HepG2 (cell line): ENCODE results near the gene FBXO41. TPM values are rescaled to one million over a fixed set of nuclear protein-coding genes. Genes with fewer than 3 reads are reported as not detected.

Experiments
- ATAC-seq: fragments of 200-7000 bp; cut with Tn5 transposase; 3 replicates; pipeline ENCODE4 v1.9.1; 2020; ENCODE audit warnings: mild to moderate bottlenecking, moderate library complexity
- BruUV-seq: library from RNA; stranded (reverse); fragments of 400-500 nt; replicated peaks from 2 replicates; lab custom pipeline; 2021; lab: Mats Ljungman, UMichigan
- CTCF ChIA-PET: fragments of 300-600 bp; formaldehyde crosslinking; extraction: SDS; loops from one replicate; lab custom pipeline; 2021; ENCODE audit warnings: low total read pairs, inconsistent platforms, low intra/inter-chr PET ratio; lab: Yijun Ruan, JAX
- POLR2A ChIA-PET: fragments of 350-600 bp; sonication (Branson Sonifier 250); formaldehyde crosslinking; loops from one replicate; lab custom pipeline; 2020; ENCODE audit warnings: antibody characterized with exemption, inconsistent platforms; lab: Yijun Ruan, JAX
- DNase-seq: peaks from one replicate; pipeline ENCODE4 v3.0.0-alpha.2; 2015; ENCODE audit warnings: low spot score
- FAIRE-seq: peaks from 3 replicates; lab custom pipeline; 2011; peaks lifted over from hg19 to GRCh38; lab: Jason Lieb, UNC
- H2AFZ ChIP-seq: one replicate; pipeline ENCODE4 v1.6.1; 2011; ENCODE audit warnings: low read length, inconsistent platforms
- H3K27ac ChIP-seq: fragments of 300-600 bp; 3 replicates; pipeline ENCODE4 v1.8.0; 2011; ENCODE audit warnings: mixed run types, mild to moderate bottlenecking, mixed read lengths, low read length, inconsistent platforms; ENCODE audit not compliant: insufficient read depth; ENCODE audit errors: extremely low read length
- H3K27me3 ChIP-seq, 2 experiments: fragments of 200-600 bp in 1 of 2; 2 replicates in 1 of 2; 3 replicates in 1 of 2; pipeline versions ENCODE4 v1.6.0 to v1.8.0; 2011; ENCODE audit warnings: low read length in 2 of 2, mild to moderate bottlenecking in 2 of 2, moderate library complexity in 2 of 2, inconsistent platforms in 1 of 2; ENCODE audit not compliant: insufficient read depth in 2 of 2, control insufficient read depth in 1 of 2
- H3K36me3 ChIP-seq, 2 experiments: fragments of 200-600 bp in 1 of 2; replicated peaks in 1 of 2; 2 replicates in 1 of 2; 3 replicates in 1 of 2; pipeline versions ENCODE4 v1.5.1 to v1.8.0; 2011; ENCODE audit warnings: low read length in 2 of 2, inconsistent platforms in 1 of 2; ENCODE audit not compliant: insufficient read depth in 2 of 2, control insufficient read depth in 1 of 2
- H3K4me1 ChIP-seq: 2 replicates; pipeline ENCODE4 v1.5.1; 2012; ENCODE audit warnings: low read length, inconsistent platforms; ENCODE audit not compliant: insufficient read depth
- H3K4me2 ChIP-seq: 2 replicates; pipeline ENCODE4 v1.6.0; 2011; ENCODE audit warnings: low read depth, low read length, inconsistent platforms
- H3K4me3 ChIP-seq, 3 experiments: fragments of 200-600 bp in 1 of 3; sonication (generic), shearing (Covaris generic) in 1 of 3; replicated peaks in 1 of 3; 2 replicates each; pipeline ENCODE4 v1.5.1; 2011 to 2016; ENCODE audit warnings: low read length in 3 of 3, inconsistent platforms in 2 of 3, low read depth in 2 of 3, mild to moderate bottlenecking in 2 of 3, control low read depth in 1 of 3, mixed read lengths in 1 of 3; ENCODE audit not compliant: insufficient read depth in 1 of 3
- H3K79me2 ChIP-seq: one replicate; pipeline ENCODE4 v1.6.1; 2011; ENCODE audit warnings: low read length, inconsistent platforms; ENCODE audit not compliant: insufficient read depth
- H3K9ac ChIP-seq: 2 replicates; pipeline ENCODE4 v1.6.0; 2011; ENCODE audit warnings: mild to moderate bottlenecking, low read depth, low read length, inconsistent platforms; ENCODE audit not compliant: insufficient read depth
- H3K9me3 ChIP-seq: 2 replicates; pipeline ENCODE4 v1.5.1; 2012; ENCODE audit warnings: mild to moderate bottlenecking, low read length
- H4K20me1 ChIP-seq: 2 replicates; pipeline ENCODE4 v1.6.0; 2011; ENCODE audit warnings: inconsistent platforms, mild to moderate bottlenecking, low read length, moderate library complexity; ENCODE audit not compliant: insufficient read depth
- ARNT ChIP-seq: fragments of 450-650 bp; IDR thresholded peaks from 2 replicates; pipeline ENCODE4 v1.6.1; 2017
- KLF13 ChIP-seq: sonication (generic); formaldehyde crosslinking; IDR thresholded peaks from 2 replicates; pipeline ENCODE4 v1.4.0; 2020; ENCODE audit warnings: mild to moderate bottlenecking, missing genetic modification reagents
- PAX8 ChIP-seq: sonication (generic); formaldehyde crosslinking; IDR thresholded peaks from 2 replicates; pipeline ENCODE4 v1.8.0; 2022; ENCODE audit warnings: mild to moderate bottlenecking, missing genetic modification reagents, borderline replicate concordance
- PCBP2 ChIP-seq: fragments of 200-400 bp; formaldehyde crosslinking; optimal IDR thresholded peaks from 2 replicates; pipeline ENCODE3; 2018; ENCODE audit warnings: low read length, low read depth; ENCODE audit not compliant: poor library complexity, severe bottlenecking
- ZBTB42 ChIP-seq: sonication (generic); formaldehyde crosslinking; IDR thresholded peaks from 2 replicates; pipeline ENCODE4 v1.5.0; 2020; ENCODE audit warnings: mild to moderate bottlenecking, missing genetic modification reagents
- ZBTB8A ChIP-seq: sonication (generic); formaldehyde crosslinking; IDR thresholded peaks from 2 replicates; pipeline ENCODE4 v1.4.0; 2020; ENCODE audit warnings: mild to moderate bottlenecking, low read depth, missing genetic modification reagents, borderline replicate concordance
- ZNF335 ChIP-seq: sonication (generic); formaldehyde crosslinking; IDR thresholded peaks from 2 replicates; pipeline ENCODE4 v1.4.0; 2020; ENCODE audit warnings: missing genetic modification reagents
- ZNF572 ChIP-seq: sonication (generic); formaldehyde crosslinking; IDR thresholded peaks from 2 replicates; pipeline ENCODE4 v1.5.1; 2020; ENCODE audit warnings: mild to moderate bottlenecking, missing genetic modification reagents
- WGBS: methylation state at CpG from one replicate; pipeline ENCODE4 v1.1.6; 2017; ENCODE audit warnings: low lambda C conversion rate; 5-methylcytosine and 5-hydroxymethylcytosine counted together
- in situ Hi-C: cut with HindIII; loops from 2 replicates; pipeline ENCODE4 v1.10.0; 2017; ENCODE audit warnings: low pct_unique_long_range_greater_than_20kb; ENCODE audit not compliant: extremely low pct_ligation_motif_present
- intact Hi-C: fragments of 100-400 bp; cut with micrococcal nuclease; formaldehyde crosslinking; loops from one replicate; pipeline ENCODE4 v1.10.0; 2022; ENCODE audit not compliant: unreplicated experiment
- polyA plus RNA-seq, 8 experiments: library from polyadenylated mRNA; depleted of rRNA in 3 of 8; stranded (reverse) in 7 of 8; unstranded in 1 of 8; fragments of >200 nt; fragmentation: Illumina TruSeq in 4 of 8; extraction: Trizol in 4 of 8; gene quantifications; 2 replicates each; pipeline versions ENCODE4 v1.2.1 to v1.2.3, GENCODE V29; 2011 to 2016; ENCODE audit warnings: low read depth in 4 of 8, missing spikeins in 1 of 8, mixed read lengths in 1 of 8; ENCODE audit not compliant: insufficient read depth in 1 of 8
- total RNA-seq, 5 experiments: library from RNA; depleted of rRNA; stranded (reverse); fragments of >200 nt; fragmentation: Illumina TruSeq; extraction: Trizol; gene quantifications; 2 replicates each; pipeline ENCODE4 v1.2.3, GENCODE V29; 2016; ENCODE audit warnings: low read depth in 1 of 5
- TF ChIP-seq, protein P1 (sequence below): IDR thresholded peaks from 2 replicates; pipeline ENCODE4 v1.6.1; 2016; ENCODE audit warnings: mild to moderate bottlenecking
- TF ChIP-seq, protein P2 (sequence below): sonication (generic); formaldehyde crosslinking; IDR thresholded peaks from 2 replicates; pipeline ENCODE4 v1.5.1; 2020; ENCODE audit warnings: mild to moderate bottlenecking, missing genetic modification reagents, borderline replicate concordance
- TF ChIP-seq, protein P3 (sequence below): sonication (generic); formaldehyde crosslinking; IDR thresholded peaks from 2 replicates; pipeline ENCODE4 v1.4.0; 2020; ENCODE audit warnings: missing genetic modification reagents, low read depth, mild to moderate bottlenecking, borderline replicate concordance

Gene FBXO41
- total and polyA plus RNA-seq, 2 of the 13 experiments (the other 11 are each of a cell fraction or from before 2014, with no cell fraction given) = 4.2 to 10.3 TPM

DNA sequence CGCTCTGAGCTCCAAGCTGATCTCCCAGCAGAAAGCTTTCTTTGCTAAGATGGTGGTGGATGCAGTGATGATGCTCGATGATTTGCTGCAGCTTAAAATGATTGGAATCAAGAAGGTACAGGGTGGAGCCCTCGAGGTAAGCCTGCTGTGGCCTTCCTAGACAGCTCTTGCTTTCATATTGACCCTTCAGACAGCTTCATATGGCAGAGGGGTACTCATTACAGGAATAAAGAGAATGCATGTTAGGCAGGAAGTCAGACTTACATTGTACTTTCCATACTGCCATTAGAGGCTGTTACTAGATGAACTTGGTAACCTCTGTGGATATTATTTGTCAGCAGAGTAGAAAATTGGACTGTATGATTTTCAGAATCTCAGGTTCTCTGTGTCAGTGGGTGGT lies 39.7 kb downstream of the FBXO41 start:
- Histone ChIP-seq H3K9ac (no peak overlapping the region), H3K4me2 (no peak overlapping the region), H3K4me1 (peaks cover 28% of the 10 kb centered on the region), H3K9me3 (no peaks in the 10 kb centered on the region), H3K36me3 (peaks cover 60 to 97% of the 10 kb centered on the region in 2 experiments), H3K27me3 (no peaks in the 10 kb centered on the region), H3K79me2 (peaks cover 24% of the 10 kb centered on the region), H3K4me3 (no peak overlapping the region), H4K20me1 (peaks cover 7% of the 10 kb centered on the region; the same call in 1 of the 2 replicates), H2AFZ (no peak overlapping the region), H3K27ac (no peak overlapping the region)
- DNase-seq (no peak), ATAC-seq (no peak), FAIRE-seq (no peak)
- ChIA-PET CTCF (no interaction called here), POLR2A (interaction anchor here (1.0 to 3.8 kb wide), 3 partner anchors 9 to 31 kb away, joined by 3 to 22 read pairs (median 5); partner anchors contain the start of genes CCT7 and PRADC1)
- WGBS = 92% methylated on average over 3 of the region's 3 CpGs
- in situ Hi-C loops = no loop called here
- TF ChIP-seq, protein P1, sequence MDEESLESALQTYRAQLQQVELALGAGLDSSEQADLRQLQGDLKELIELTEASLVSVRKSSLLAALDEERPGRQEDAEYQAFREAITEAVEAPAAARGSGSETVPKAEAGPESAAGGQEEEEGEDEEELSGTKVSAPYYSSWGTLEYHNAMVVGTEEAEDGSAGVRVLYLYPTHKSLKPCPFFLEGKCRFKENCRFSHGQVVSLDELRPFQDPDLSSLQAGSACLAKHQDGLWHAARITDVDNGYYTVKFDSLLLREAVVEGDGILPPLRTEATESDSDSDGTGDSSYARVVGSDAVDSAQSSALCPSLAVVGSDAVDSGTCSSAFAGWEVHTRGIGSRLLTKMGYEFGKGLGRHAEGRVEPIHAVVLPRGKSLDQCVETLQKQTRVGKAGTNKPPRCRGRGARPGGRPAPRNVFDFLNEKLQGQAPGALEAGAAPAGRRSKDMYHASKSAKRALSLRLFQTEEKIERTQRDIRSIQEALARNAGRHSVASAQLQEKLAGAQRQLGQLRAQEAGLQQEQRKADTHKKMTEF (CRISPR knock-in tag) = no peak
- no peak for TF ChIP-seq ZNF335 (CRISPR knock-in tag)
- TF ChIP-seq ZBTB42 (CRISPR knock-in tag) = no peak
- TF ChIP-seq, protein P2, sequence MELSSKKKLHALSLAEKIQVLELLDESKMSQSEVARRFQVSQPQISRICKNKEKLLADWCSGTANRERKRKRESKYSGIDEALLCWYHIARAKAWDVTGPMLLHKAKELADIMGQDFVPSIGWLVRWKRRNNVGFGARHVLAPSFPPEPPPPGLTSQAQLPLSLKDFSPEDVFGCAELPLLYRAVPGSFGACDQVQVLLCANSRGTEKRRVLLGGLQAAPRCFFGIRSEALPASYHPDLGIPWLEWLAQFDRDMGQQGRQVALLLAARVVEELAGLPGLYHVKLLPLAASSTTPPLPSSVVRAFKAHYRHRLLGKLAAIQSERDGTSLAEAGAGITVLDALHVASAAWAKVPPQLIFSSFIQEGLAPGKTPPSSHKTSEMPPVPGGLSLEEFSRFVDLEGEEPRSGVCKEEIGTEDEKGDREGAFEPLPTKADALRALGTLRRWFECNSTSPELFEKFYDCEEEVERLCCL (CRISPR knock-in tag) = no peak
- no peak for TF ChIP-seq ARNT
- no peak for TF ChIP-seq PCBP2
- no peak for TF ChIP-seq ZNF572 (CRISPR knock-in tag)
- no peak for TF ChIP-seq PAX8
- no peak for TF ChIP-seq KLF13 (CRISPR knock-in tag)
- no peak for TF ChIP-seq ZBTB8A (CRISPR knock-in tag)
- TF ChIP-seq, protein P3, sequence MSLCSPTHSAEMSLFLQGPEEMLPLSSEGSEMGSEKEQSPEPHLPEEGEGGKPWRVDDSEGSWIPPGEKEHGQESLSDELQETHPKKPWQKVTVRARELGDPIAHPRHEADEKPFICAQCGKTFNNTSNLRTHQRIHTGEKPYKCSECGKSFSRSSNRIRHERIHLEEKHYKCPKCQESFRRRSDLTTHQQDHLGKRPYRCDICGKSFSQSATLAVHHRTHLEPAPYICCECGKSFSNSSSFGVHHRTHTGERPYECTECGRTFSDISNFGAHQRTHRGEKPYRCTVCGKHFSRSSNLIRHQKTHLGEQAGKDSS (CRISPR knock-in tag) = no peak
- no TSS peak for BruUV-seq
- intact Hi-C loops = no loop called here
